ENCODE measurements around the gene DMKN.

DMKN gene

GRCh38 chr19:35540356-35540927 is 27.0 kb upstream of the DMKN start:
- no peak for TF ChIP-seq CTCF (IDR thresholded peaks at IDR 0.05; ENCODE audit: insufficient read depth, low read length, poor library complexity, severe bottlenecking)
- no peak for DNase-seq (ENCODE audit: extremely low read depth, insufficient read length)

GRCh38 chr19:35539850-35540249 is 26.4 kb upstream of the DMKN start:
- DNase-seq (ENCODE audit: extremely low read depth, insufficient read length): no peak
- H3K4me3 ChIP-seq (replicated peaks; ENCODE audit: low read depth, low read length): no peak overlapping the region
- H3K27me3 ChIP-seq (replicated peaks; ENCODE audit: control insufficient read depth, insufficient read depth, low read length): no peaks in the 10 kb centered on the region
- no peak for TF ChIP-seq CTCF (IDR thresholded peaks at IDR 0.05; ENCODE audit: insufficient read depth, low read length, poor library complexity, severe bottlenecking)
- H3K36me3 ChIP-seq (ENCODE audit: control insufficient read depth, insufficient read depth, low read length): peaks cover 4% of the 10 kb centered on the region

More at GRCh38 chr19:35540356-35540927, 27.0 kb upstream of the DMKN start:
- Histone ChIP-seq H3K4me3 (replicated peaks; ENCODE audit: low read depth, low read length) (no peak overlapping the region), H3K36me3 (ENCODE audit: control insufficient read depth, insufficient read depth, low read length) (peaks cover 4% of the 10 kb centered on the region), H3K27me3 (replicated peaks; ENCODE audit: control insufficient read depth, insufficient read depth, low read length) (no peaks in the 10 kb centered on the region)

- no peaks in the 10 kb centered on the region for H3K27me3 ChIP-seq (replicated peaks; ENCODE audit: control insufficient read depth, insufficient read depth, low read length)
- DNase-seq (ENCODE audit: extremely low read depth, insufficient read length): no peak
- TF ChIP-seq CTCF (IDR thresholded peaks at IDR 0.05; ENCODE audit: insufficient read depth, low read length, poor library complexity, severe bottlenecking): no peak
- no peak overlapping the region for H3K4me3 ChIP-seq (replicated peaks; ENCODE audit: low read depth, low read length)
- peaks cover 4% of the 10 kb centered on the region for H3K36me3 ChIP-seq (ENCODE audit: control insufficient read depth, insufficient read depth, low read length)
Measured at GRCh38 chr19:35539314-35539713, 25.9 kb upstream of the DMKN start.

GRCh38 chr19:35534803-35535480 is 21.5 kb upstream of the DMKN start:
- no peak for TF ChIP-seq CTCF (IDR thresholded peaks at IDR 0.05; ENCODE audit: insufficient read depth, low read length, poor library complexity, severe bottlenecking)
- no peak for DNase-seq (ENCODE audit: extremely low read depth, insufficient read length)

GRCh38 chr19:35533822-35534392 is 20.5 kb upstream of the DMKN start:
- Histone ChIP-seq H3K27me3 (replicated peaks; ENCODE audit: control insufficient read depth, insufficient read depth, low read length) (no peaks in the 10 kb centered on the region; the same call in 1 of the 2 replicates), H3K4me3 (replicated peaks; ENCODE audit: low read depth, low read length) (no peak overlapping the region), H3K36me3 (ENCODE audit: control insufficient read depth, insufficient read depth, low read length) (no peaks in the 10 kb centered on the region)
- no peak for TF ChIP-seq CTCF (IDR thresholded peaks at IDR 0.05; ENCODE audit: insufficient read depth, low read length, poor library complexity, severe bottlenecking)
- peak; percentile 48 for DNase-seq (ENCODE audit: extremely low read depth, insufficient read length)

More at GRCh38 chr19:35534803-35535480, 21.5 kb upstream of the DMKN start:
- Histone ChIP-seq H3K4me3 (replicated peaks; ENCODE audit: low read depth, low read length) (no peak overlapping the region), H3K27me3 (replicated peaks; ENCODE audit: control insufficient read depth, insufficient read depth, low read length) (no peaks in the 10 kb centered on the region; the same call in 1 of the 2 replicates), H3K36me3 (ENCODE audit: control insufficient read depth, insufficient read depth, low read length) (no peaks in the 10 kb centered on the region; the same call in 1 of the 2 replicates)

Measured in GM06990 (cell line).